ENCODE data around the gene DDT. TPM values are rescaled to one million over a fixed set of nuclear protein-coding genes. Genes with fewer than 3 reads are reported as not detected.
"Not testable (repeated sequence)": the region's sequence is repeated elsewhere in the genome, so short reads cannot be mapped to it uniquely, and the experiment has no call there.

The DDT gene
- total RNA-seq, 1 donor from 2014 or later = 112 TPM

DNA sequence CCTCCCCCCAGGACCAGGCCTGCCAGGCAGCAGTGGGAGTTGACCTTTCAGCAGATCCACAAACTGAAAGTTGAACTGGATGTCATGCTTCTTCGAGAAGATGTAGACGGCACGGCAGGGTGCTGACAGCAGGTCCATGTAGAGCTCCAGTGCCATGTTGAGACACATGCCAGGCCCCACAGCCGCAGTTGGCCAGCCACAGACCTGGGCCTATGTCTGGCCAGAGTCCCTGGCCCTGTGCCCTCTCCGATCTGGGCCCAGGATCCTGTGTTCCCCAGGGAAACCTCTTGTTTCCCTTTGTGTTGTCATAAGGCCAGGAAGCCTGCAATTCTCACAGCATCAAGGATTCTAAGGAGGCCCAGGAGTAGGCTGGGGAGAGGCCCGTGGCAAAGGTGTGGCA lies 31.0 kb upstream of the DDT start, which contains the start of gene GSTT4:
TSS of gene GSTT4 (minus strand) at position 253 of the 400 bp plus-strand sequence. CDS start at position 156, 97 bp downstream.
- Mint-ChIP-seq H3K4me3 (ENCODE audit: low read depth) (no peak within 1 kb of the TSS), H3K36me3 (ENCODE audit: low read depth) (no peaks in the 10 kb centered on the region), H3K27ac (no peak within 1 kb of the TSS), H3K9me3 (no peaks in the 10 kb centered on the region), H3K4me1 (ENCODE audit: low read depth) (peaks cover 2% of the 10 kb centered on the region), H3K27me3 (ENCODE audit: low read depth) (peaks cover 2% of the 10 kb centered on the region)
- DNase-seq (ENCODE audit: low spot score) = no peak
- intact Hi-C loops (cut with micrococcal nuclease) = no loop called here

GRCh38 chr22:24003887-24004286 lies 29.6 kb upstream of the DDT start:
- Mint-ChIP-seq H3K4me3 (ENCODE audit: low read depth) (no peak overlapping the region), H3K36me3 (ENCODE audit: low read depth) (no peaks in the 10 kb centered on the region), H3K27me3 (ENCODE audit: low read depth) (peaks cover 2% of the 10 kb centered on the region), H3K9me3 (no peaks in the 10 kb centered on the region), H3K27ac (no peak overlapping the region), H3K4me1 (ENCODE audit: low read depth) (no peaks in the 10 kb centered on the region)
- intact Hi-C loops (cut with micrococcal nuclease) = no loop called here
- DNase-seq (ENCODE audit: low spot score) = no peak

- intact Hi-C loops (cut with micrococcal nuclease) = no loop called here
- Mint-ChIP-seq H3K9me3 (no peaks in the 10 kb centered on the region), H3K36me3 (ENCODE audit: low read depth) (no peaks in the 10 kb centered on the region), H3K27me3 (ENCODE audit: low read depth) (peaks cover 2% of the 10 kb centered on the region), H3K27ac (no peak overlapping the region), H3K4me3 (ENCODE audit: low read depth) (no peak overlapping the region), H3K4me1 (ENCODE audit: low read depth) (peaks cover under 1% of the 10 kb centered on the region)
- no peak for DNase-seq (ENCODE audit: low spot score)
Measured at GRCh38 chr22:24002851-24003250, 28.6 kb upstream of the DDT start.

- intact Hi-C loops (cut with micrococcal nuclease) = no loop called here
- H3K27me3 Mint-ChIP-seq (ENCODE audit: low read depth) = peaks cover 6% of the 10 kb centered on the region
- H3K27ac Mint-ChIP-seq = no peak overlapping the region
- no peaks in the 10 kb centered on the region for H3K9me3 Mint-ChIP-seq
- peaks cover 4% of the 10 kb centered on the region for H3K4me1 Mint-ChIP-seq (ENCODE audit: low read depth)
- H3K36me3 Mint-ChIP-seq (ENCODE audit: low read depth) = no peaks in the 10 kb centered on the region
- no peak for DNase-seq (ENCODE audit: low spot score)
- H3K4me3 Mint-ChIP-seq (ENCODE audit: low read depth) = no peak overlapping the region
Measured at GRCh38 chr22:24002272-24002671, 28.0 kb upstream of the DDT start.

- peaks cover 4% of the 10 kb centered on the region for H3K4me1 Mint-ChIP-seq (ENCODE audit: low read depth)
- H3K27me3 Mint-ChIP-seq (ENCODE audit: low read depth) = peaks cover 10% of the 10 kb centered on the region
- no peak for DNase-seq (ENCODE audit: low spot score)
- H3K9me3 Mint-ChIP-seq = no peaks in the 10 kb centered on the region
- intact Hi-C loops (cut with micrococcal nuclease) = no loop called here
- H3K4me3 Mint-ChIP-seq (ENCODE audit: low read depth) = no peak overlapping the region
- no peak overlapping the region for H3K27ac Mint-ChIP-seq
- no peaks in the 10 kb centered on the region for H3K36me3 Mint-ChIP-seq (ENCODE audit: low read depth)
Measured at GRCh38 chr22:24001314-24001713, 27.1 kb upstream of the DDT start.

GRCh38 chr22:23999779-24000178 lies 25.5 kb upstream of the DDT start:
- intact Hi-C loops (cut with micrococcal nuclease); H3K27ac Mint-ChIP-seq: not testable (repeated sequence)

DNA sequence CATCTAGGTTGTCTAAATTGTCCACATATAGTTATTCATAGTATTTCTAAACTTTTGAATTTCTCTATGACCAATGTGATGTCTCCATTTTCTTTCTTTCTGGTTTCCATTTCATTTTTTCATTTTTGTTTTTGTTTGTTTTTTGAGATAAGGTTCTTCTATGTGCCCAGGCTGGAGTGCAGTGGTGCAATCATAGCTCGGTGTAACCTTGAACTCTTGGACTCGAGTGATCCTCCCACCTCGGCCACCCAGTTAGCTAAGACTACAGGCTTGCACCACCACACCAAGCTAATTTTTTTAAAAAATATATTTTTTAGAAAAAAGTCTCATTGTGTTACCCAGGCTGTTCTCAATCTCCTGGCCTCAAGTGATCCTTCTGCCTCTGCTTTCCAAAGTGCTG lies 22.9 kb upstream of the DDT start:
- DNase-seq (ENCODE audit: low spot score) = no peak
- Mint-ChIP-seq H3K9me3 (no peaks in the 10 kb centered on the region), H3K4me3 (ENCODE audit: low read depth) (no peak overlapping the region), H3K4me1 (ENCODE audit: low read depth) (peaks cover 4% of the 10 kb centered on the region), H3K27me3 (ENCODE audit: low read depth) (peaks cover 16% of the 10 kb centered on the region), H3K27ac (no peak overlapping the region), H3K36me3 (ENCODE audit: low read depth) (no peaks in the 10 kb centered on the region)
- intact Hi-C loops (cut with micrococcal nuclease) = no loop called here

More at GRCh38 chr22:23999779-24000178, 25.5 kb upstream of the DDT start:
- not testable (repeated sequence) for DNase-seq (ENCODE audit: low spot score); H3K9me3 Mint-ChIP-seq; H3K4me1 Mint-ChIP-seq (ENCODE audit: low read depth); H3K36me3 Mint-ChIP-seq (ENCODE audit: low read depth); H3K4me3 Mint-ChIP-seq (ENCODE audit: low read depth)
- peaks cover 16% of the 10 kb centered on the region for H3K27me3 Mint-ChIP-seq (ENCODE audit: low read depth)

GRCh38 chr22:23993581-23994177 lies 19.4 kb upstream of the DDT start:
- peaks cover 14% of the 10 kb centered on the region for H3K27me3 Mint-ChIP-seq (ENCODE audit: low read depth)
- intact Hi-C loops (cut with micrococcal nuclease); H3K4me1 Mint-ChIP-seq (ENCODE audit: low read depth); H3K9me3 Mint-ChIP-seq; DNase-seq (ENCODE audit: low spot score); H3K4me3 Mint-ChIP-seq (ENCODE audit: low read depth); H3K27ac Mint-ChIP-seq; H3K36me3 Mint-ChIP-seq (ENCODE audit: low read depth): not testable (repeated sequence)

DNA sequence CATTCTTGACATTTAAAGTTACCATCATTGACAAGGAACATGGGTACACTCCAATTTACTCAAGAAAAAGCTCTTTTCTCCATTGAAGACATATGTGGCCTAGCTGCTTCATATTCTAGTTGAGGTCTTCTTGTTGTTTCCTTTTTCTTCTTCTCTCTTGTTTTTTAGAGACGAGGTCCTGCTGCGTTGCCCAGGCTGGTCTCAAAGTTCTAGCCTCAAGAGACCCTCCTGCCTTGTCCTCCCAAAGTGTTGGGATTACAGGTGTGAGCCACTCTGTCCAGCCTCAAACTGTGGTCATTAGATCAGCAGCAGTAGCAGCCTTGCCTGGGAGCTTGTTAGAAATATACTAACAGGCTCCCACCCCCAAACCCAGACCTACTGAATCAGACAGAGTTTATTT lies 18.8 kb upstream of the DDT start:
- intact Hi-C loops (cut with micrococcal nuclease); H3K36me3 Mint-ChIP-seq (ENCODE audit: low read depth); DNase-seq (ENCODE audit: low spot score); H3K4me3 Mint-ChIP-seq (ENCODE audit: low read depth); H3K27ac Mint-ChIP-seq; H3K4me1 Mint-ChIP-seq (ENCODE audit: low read depth); H3K9me3 Mint-ChIP-seq: not testable (repeated sequence)
- H3K27me3 Mint-ChIP-seq (ENCODE audit: low read depth) = peaks cover 14% of the 10 kb centered on the region

DNA sequence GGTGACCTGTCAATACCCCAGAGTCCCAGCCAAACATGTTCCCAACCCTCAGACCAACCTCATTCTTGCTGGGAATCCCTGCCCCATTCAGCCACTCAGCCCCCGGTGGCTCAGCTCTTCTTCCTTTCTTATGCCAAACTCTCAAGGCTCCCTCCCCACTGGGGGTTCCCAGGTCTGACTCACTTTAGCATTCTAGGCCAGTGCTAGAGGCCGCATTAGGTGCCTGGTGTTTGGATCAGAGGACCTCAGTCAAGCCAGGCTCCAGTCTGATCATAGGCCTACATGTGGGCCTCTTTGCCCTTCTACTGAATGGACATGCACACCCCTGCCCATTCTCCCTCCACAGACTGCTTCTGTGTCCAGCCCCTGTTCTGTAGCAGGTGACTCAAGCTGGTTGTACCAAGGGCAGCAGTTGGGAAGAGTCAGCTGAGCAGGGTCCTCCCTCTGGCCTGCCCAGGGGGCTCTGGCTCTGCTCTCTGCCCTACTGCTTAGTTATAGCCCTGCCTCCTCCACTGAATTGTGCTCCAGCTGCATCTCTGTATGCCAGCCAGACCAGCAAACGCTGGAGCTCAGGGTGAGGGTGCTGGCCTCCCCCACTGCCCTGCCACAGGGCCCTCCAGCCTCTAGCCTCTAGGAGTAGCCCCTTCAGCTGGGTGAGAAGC lies 15.5 kb upstream of the DDT start:
- H3K27ac Mint-ChIP-seq; DNase-seq (ENCODE audit: low spot score); H3K36me3 Mint-ChIP-seq (ENCODE audit: low read depth); H3K9me3 Mint-ChIP-seq; H3K4me3 Mint-ChIP-seq (ENCODE audit: low read depth); H3K4me1 Mint-ChIP-seq (ENCODE audit: low read depth); H3K27me3 Mint-ChIP-seq (ENCODE audit: low read depth): not testable (repeated sequence)
- intact Hi-C loops (cut with micrococcal nuclease) = loop anchor here (10.0 kb wide), 2 partner anchors 115 to 185 kb away; no protein-coding TSS in a partner anchor

GRCh38 chr22:23986538-23987178 lies 12.4 kb upstream of the DDT start:
- H3K4me1 Mint-ChIP-seq (ENCODE audit: low read depth); DNase-seq (ENCODE audit: low spot score); H3K4me3 Mint-ChIP-seq (ENCODE audit: low read depth); H3K36me3 Mint-ChIP-seq (ENCODE audit: low read depth); H3K27me3 Mint-ChIP-seq (ENCODE audit: low read depth); H3K27ac Mint-ChIP-seq; H3K9me3 Mint-ChIP-seq: not testable (repeated sequence)
- intact Hi-C loops (cut with micrococcal nuclease) = loop anchor here (10.0 kb wide), 2 partner anchors 118 to 188 kb away; no protein-coding TSS in a partner anchor

GRCh38 chr22:23986089-23986488 lies 11.8 kb upstream of the DDT start:
- intact Hi-C loops (cut with micrococcal nuclease) = loop anchor here (10.0 kb wide), 2 partner anchors 119 to 189 kb away; no protein-coding TSS in a partner anchor
- H3K27ac Mint-ChIP-seq; DNase-seq (ENCODE audit: low spot score): not testable (repeated sequence)

DNA sequence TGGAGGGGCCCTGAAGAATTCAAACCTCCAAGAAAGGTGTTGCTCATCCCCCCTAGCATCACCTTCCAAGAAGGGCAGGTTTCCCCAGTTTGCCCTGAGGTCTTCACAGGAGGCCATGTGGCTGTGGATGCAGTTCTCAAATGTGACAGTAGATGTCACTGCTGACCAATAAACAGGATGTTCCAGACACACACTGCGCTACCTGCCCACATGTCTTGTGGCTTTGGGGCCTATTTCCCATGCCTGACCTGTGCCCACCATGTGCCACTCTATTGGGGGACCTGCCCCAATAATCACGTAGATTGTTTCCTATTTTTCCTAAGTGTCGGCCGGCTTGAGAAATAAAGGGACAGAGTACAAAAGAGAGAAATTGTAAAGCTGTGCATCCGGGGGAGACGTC lies 10.2 kb upstream of the DDT start:
- H3K9me3 Mint-ChIP-seq = no peaks in the 10 kb centered on the region
- no peak overlapping the region for H3K4me3 Mint-ChIP-seq (ENCODE audit: low read depth)
- H3K27ac Mint-ChIP-seq = no peak overlapping the region
- H3K27me3 Mint-ChIP-seq (ENCODE audit: low read depth) = peaks cover 5% of the 10 kb centered on the region
- DNase-seq (ENCODE audit: low spot score) = peak; percentile 46
- H3K36me3 Mint-ChIP-seq (ENCODE audit: low read depth) = no peaks in the 10 kb centered on the region
- H3K4me1 Mint-ChIP-seq (ENCODE audit: low read depth) = peaks cover 8% of the 10 kb centered on the region
- intact Hi-C loops (cut with micrococcal nuclease) = loop anchor here (10.0 kb wide), 2 partner anchors 120 to 190 kb away; no protein-coding TSS in a partner anchor

More at GRCh38 chr22:23986089-23986488, 11.8 kb upstream of the DDT start:
- H3K36me3 Mint-ChIP-seq (ENCODE audit: low read depth); H3K9me3 Mint-ChIP-seq; H3K4me3 Mint-ChIP-seq (ENCODE audit: low read depth); H3K4me1 Mint-ChIP-seq (ENCODE audit: low read depth); H3K27me3 Mint-ChIP-seq (ENCODE audit: low read depth): not testable (repeated sequence)

Data from activated T-helper 2 cell treated with anti-CD3 and anti-CD28 coated beads, Interferon-gamma antibody, Interleukin-2, Interleukin-4, amounts not matched to agents 10 μg/mL and 5 μg/mL and 100 μg/mL, durations not matched to agents 14 hours and 24 hours and 36 hours (primary cell).